Esophagus (tissue), 2 donors: ENCODE measurements around the gene MYH16. TPM values are rescaled to one million over a fixed set of nuclear protein-coding genes. Genes with fewer than 3 reads are reported as not detected.

Experiments
- H3K27ac ChIP-seq, 2 donors: one replicate each; pipeline ENCODE4 v1.5.1; 2013; ENCODE audit warnings: low read depth in 2 of 2, mild to moderate bottlenecking in 2 of 2, inconsistent platforms in 1 of 2, low read length in 1 of 2, moderate library complexity in 1 of 2
- H3K27me3 ChIP-seq, 2 donors: one replicate each; pipeline ENCODE4 v1.6.1; 2013; ENCODE audit warnings: low read length in 2 of 2, control low read depth in 1 of 2, mild to moderate bottlenecking in 1 of 2; ENCODE audit not compliant: insufficient read depth in 2 of 2, control insufficient read depth in 1 of 2
- H3K36me3 ChIP-seq, 2 donors: one replicate each; pipeline ENCODE4 v1.6.1; 2013; ENCODE audit warnings: low read length in 1 of 2; ENCODE audit not compliant: control insufficient read depth in 2 of 2, insufficient read depth in 2 of 2
- H3K4me1 ChIP-seq, 2 donors: one replicate each; pipeline ENCODE4 v1.6.1; 2013; ENCODE audit warnings: low read length in 1 of 2; ENCODE audit not compliant: control insufficient read depth in 2 of 2, insufficient read depth in 2 of 2
- H3K4me3 ChIP-seq, 2 donors: one replicate each; pipeline ENCODE4 v1.5.1; 2013; ENCODE audit warnings: low read length in 2 of 2, mild to moderate bottlenecking in 2 of 2, low read depth in 1 of 2, moderate library complexity in 1 of 2
- H3K9me3 ChIP-seq, 2 donors: one replicate each; pipeline ENCODE4 v1.6.1; 2013; ENCODE audit warnings: mild to moderate bottlenecking in 2 of 2, low read depth in 1 of 2, low read length in 1 of 2, moderate library complexity in 1 of 2; ENCODE audit not compliant: control insufficient read depth in 2 of 2, insufficient read depth in 1 of 2
- WGBS, 2 donors: extraction: QIAGEN DNeasy Blood & Tissue Kit; methylation state at CpG; one replicate each; pipeline ENCODE4 v1.1.7; 2013; 5-methylcytosine and 5-hydroxymethylcytosine counted together
- polyA plus RNA-seq, 2 donors: library from polyadenylated mRNA; stranded (reverse); fragments of 200-250 nt; gene quantifications; one replicate each; pipeline ENCODE4 v1.2.3, GENCODE V29; 2013
- donor health status: healthy with polysubstance abuse.
- donor health status: Bipolar disorder and iron deficiency.

MYH16 gene
- polyA plus RNA-seq, 2 donors: 0.04 TPM; not detected in 1

DNA sequence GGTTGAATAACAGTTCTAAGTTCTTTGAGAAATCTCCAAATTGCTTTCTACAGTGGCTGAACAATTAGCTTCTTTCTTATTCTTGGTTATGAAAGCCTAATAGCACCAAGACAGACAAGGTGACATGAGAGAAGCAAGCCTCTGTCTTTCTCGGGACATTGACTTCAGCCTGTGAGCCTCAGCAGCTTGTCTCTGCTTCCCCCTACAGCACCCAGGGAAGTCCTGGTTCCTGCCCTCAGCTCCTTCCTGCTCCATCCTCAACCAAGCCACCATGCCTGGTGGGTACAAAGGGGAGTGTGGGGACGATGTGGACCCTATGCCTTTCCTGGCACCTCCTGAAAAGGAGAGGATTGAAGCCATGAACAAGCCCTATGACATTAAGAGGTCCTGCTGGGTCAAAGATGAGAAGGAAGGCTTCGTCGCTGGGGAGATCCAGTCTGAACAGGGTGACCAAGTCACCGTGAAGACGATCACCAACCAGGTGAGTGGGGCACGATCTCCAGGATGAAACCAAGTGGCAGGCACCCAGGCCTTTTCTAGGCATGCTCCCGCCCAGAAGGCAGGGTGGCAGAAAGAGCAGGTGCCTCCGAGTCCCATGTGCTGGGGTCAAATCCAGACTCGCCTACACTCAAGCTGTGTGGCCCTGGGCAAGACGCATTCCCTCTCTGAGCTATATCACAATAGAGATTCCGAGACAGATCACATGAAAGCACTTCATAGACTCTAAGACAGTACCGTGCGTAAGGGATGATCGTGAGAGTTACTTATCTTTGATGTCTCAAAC is 33.9 kb upstream of the MYH16 start:
- no peaks in the 10 kb centered on the region for H3K27me3 ChIP-seq
- no peak overlapping the region for H3K27ac ChIP-seq
- no peaks in the 10 kb centered on the region for H3K9me3 ChIP-seq
- 76 to 80% methylated on average over 15 of the region's 15 CpGs for WGBS, 2 donors
- H3K36me3 ChIP-seq: no peaks in the 10 kb centered on the region
- no peaks in the 10 kb centered on the region for H3K4me1 ChIP-seq
- no peak overlapping the region for H3K4me3 ChIP-seq

DNA sequence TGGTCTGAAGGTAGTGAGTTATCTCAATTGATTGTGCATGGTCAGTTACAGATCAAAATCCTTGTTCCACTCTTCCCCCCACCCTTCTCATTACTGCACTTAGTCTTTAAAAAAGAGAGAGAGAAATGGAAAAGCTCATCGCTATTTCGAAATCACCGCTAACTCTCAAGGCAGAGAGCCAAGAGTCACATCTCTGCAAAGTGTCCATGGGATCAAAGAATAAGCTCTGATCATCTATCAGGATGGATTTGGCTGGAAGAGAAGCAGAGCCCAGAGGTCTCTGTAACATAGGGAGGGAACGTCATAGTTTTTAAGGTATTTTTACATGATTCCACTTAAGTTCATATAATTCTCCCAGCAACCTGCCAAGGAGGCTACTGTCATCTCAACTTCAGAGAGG is 30.0 kb upstream of the MYH16 start:
- Histone ChIP-seq H3K9me3 (no peaks in the 10 kb centered on the region), H3K27me3 (no peaks in the 10 kb centered on the region), H3K4me3 (no peak overlapping the region), H3K4me1 (no peaks in the 10 kb centered on the region), H3K27ac (no peak overlapping the region), H3K36me3 (no peaks in the 10 kb centered on the region)
- 85 to 86% methylated on average over 4 of the region's 4 CpGs for WGBS, 2 donors

GRCh38 chr7:99243751-99244337 is 28.8 kb upstream of the MYH16 start:
- H3K9me3 ChIP-seq: no peaks in the 10 kb centered on the region
- no peaks in the 10 kb centered on the region for H3K36me3 ChIP-seq
- H3K27me3 ChIP-seq: no peaks in the 10 kb centered on the region
- no peaks in the 10 kb centered on the region for H3K4me1 ChIP-seq
- H3K4me3 ChIP-seq: no peak overlapping the region
- no peak overlapping the region for H3K27ac ChIP-seq
- 83 to 84% methylated on average over 5 of the region's 5 CpGs for WGBS, 2 donors

- no peaks in the 10 kb centered on the region for H3K36me3 ChIP-seq
- H3K27ac ChIP-seq: no peak overlapping the region
- no peaks in the 10 kb centered on the region for H3K4me1 ChIP-seq
- no peaks in the 10 kb centered on the region for H3K9me3 ChIP-seq
- no peaks in the 10 kb centered on the region for H3K27me3 ChIP-seq
- WGBS, 2 donors: 40 to 48% methylated on average over 3 of the region's 3 CpGs
- H3K4me3 ChIP-seq: no peak overlapping the region
These were observed 27.7 kb upstream of the MYH16 start for GRCh38 chr7:99244939-99245338.

DNA sequence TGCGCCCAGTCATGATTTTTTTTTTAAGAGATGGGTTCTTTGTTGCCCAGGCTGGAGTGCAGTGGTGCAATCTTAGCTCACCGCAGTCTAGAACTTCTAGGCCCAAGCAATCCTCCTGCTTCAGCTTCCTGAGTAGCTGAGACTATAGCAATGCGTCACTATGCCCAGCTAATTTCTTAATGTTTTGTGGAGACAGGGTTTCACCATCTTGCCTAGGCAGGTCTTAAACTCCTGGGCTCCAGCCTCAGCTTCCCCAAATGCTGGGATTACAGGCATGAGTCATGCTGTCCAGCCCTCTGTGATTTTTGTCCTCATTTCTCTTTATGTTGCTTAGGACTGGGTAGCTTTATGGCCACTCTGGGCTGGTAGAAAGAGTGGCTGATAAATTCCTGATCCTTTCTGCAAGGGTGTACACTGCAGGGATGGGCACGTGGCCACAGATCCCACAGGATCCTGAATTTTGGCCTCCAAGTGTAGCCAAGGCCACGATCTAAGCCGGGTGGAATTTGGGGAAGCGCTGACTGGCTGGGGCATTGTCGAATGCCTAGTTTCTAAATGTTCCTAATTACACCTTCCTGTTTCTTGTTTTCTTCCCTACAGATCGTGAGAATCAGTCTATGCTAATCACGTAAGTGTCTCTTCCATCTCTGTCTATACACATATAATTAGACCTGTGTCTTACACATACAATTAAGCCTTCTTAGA is 24.1 kb upstream of the MYH16 start:
- Histone ChIP-seq H3K36me3 (no peaks in the 10 kb centered on the region), H3K9me3 (no peaks in the 10 kb centered on the region), H3K27ac (no peak overlapping the region), H3K4me3 (no peak overlapping the region), H3K27me3 (no peaks in the 10 kb centered on the region), H3K4me1 (peaks cover 0 to 2% of the 10 kb centered on the region in 2 donors)
- 79 to 88% methylated on average over 10 of the region's 10 CpGs for WGBS, 2 donors

DNA sequence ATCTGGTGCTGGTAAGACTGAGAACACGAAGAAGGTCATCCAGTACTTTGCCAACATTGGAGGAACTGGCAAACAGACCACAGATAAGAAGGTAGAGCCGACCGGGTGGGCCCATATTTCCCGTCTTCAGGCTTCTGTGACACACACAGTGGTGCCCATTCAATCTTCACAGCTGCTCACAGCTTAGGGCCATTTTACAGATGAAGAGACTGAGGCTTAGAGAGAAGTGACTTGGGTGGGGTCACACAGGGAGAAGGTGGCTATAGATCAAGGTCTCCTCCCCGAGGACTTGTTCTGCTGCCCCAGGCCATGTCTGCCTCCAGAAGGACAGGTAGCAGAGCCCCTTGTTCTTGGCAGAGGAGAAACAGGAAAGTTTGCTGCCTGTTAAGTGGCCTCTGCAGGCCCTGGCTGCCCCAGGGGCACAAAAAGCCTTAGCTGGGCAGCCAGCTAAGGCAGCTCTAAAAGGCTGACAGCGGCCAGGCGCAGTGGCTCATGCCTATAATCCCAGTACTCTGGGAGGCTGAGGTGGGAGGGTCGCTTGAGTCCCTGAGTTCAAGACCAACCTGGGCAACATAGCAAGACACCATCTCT is 22.6 kb upstream of the MYH16 start:
- no peaks in the 10 kb centered on the region for H3K27me3 ChIP-seq
- 85 to 89% methylated on average over 8 of the region's 8 CpGs for WGBS, 2 donors
- H3K4me1 ChIP-seq: peaks cover 0 to 2% of the 10 kb centered on the region in 2 donors

DNA sequence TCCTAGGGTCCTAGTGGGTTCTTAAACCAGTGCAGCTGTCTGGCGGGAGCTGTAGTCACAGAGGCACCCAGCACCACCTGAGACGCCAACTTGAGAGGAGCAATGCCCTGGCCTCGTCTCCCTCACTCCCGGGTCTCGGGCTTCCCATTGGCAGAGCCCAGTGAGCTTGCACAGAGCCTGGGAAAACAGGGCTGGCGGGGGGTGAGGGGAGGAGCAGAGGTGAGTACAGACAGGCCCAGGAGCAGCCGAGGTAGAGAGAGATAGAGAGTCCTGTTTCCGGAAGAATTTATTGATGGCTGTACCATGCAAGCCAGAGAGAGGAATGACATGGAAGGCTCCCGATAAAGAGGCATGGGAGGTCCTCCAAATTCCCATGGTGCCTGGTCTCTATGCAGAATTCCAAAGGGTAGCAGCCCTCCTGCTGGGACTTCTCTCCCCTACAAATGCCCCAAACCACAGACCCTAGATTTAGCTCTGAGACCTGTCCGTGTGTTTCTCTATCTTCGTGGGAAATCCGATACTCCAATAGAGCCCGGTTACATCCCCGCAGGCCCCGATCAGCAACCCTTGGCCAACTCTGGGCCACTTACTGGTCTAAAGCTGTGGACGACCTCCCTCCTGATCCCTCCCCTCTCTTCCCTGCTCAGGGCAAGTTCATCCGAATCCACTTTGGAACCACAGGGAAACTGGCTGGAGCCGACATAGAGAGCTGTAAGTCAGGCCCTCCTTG is 20.3 kb upstream of the MYH16 start:
- Histone ChIP-seq H3K36me3 (no peaks in the 10 kb centered on the region), H3K27ac (no peak overlapping the region), H3K9me3 (no peaks in the 10 kb centered on the region), H3K4me1 (peaks cover 0 to 2% of the 10 kb centered on the region in 2 donors), H3K4me3 (no peak overlapping the region), H3K27me3 (no peaks in the 10 kb centered on the region)
- WGBS, 2 donors: 65 to 74% methylated on average over 18 of the region's 18 CpGs

More for the DNA sequence above, 22.6 kb upstream of the MYH16 start:
- H3K27ac ChIP-seq: no peak overlapping the region
- no peaks in the 10 kb centered on the region for H3K9me3 ChIP-seq
- H3K36me3 ChIP-seq: no peaks in the 10 kb centered on the region
- no peak overlapping the region for H3K4me3 ChIP-seq

DNA sequence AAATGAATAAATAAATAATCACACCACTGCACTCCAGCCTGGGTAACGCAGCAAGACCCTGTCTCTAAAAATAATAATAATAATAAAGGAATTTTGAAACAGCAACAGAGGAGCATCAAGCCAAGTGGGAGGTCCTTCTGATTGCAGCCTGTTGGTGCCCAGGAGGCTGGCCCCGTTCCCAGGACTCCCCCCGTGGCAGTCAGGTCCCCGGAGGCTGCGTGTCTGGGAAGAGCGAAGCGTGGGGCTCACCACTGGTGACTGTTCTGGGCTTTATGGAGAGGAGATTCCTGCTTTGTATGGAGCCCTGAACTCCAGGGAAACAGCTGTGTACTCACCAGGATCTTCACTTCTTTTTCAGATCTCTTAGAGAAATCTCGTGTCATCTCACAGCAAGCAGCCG is 19.3 kb upstream of the MYH16 start:
- H3K9me3 ChIP-seq: no peaks in the 10 kb centered on the region
- no peaks in the 10 kb centered on the region for H3K27me3 ChIP-seq
- H3K36me3 ChIP-seq: no peaks in the 10 kb centered on the region
- no peak overlapping the region for H3K27ac ChIP-seq
- peaks cover 0 to 2% of the 10 kb centered on the region in 2 donors for H3K4me1 ChIP-seq
- no peak overlapping the region for H3K4me3 ChIP-seq
- WGBS, 2 donors: 46 to 60% methylated on average over 9 of the region's 9 CpGs

GRCh38 chr7:99254390-99254789 is 18.2 kb upstream of the MYH16 start:
- Histone ChIP-seq H3K9me3 (no peaks in the 10 kb centered on the region), H3K27ac (no peak overlapping the region), H3K4me1 (peaks cover 0 to 2% of the 10 kb centered on the region in 2 donors), H3K4me3 (no peak overlapping the region), H3K36me3 (no peaks in the 10 kb centered on the region), H3K27me3 (no peaks in the 10 kb centered on the region)
- 45 to 60% methylated on average over 2 of the region's 2 CpGs for WGBS, 2 donors
